Endothelial cell (in vitro differentiated cells): ENCODE measurements around the gene PDE1A. TPM values are rescaled to one million over a fixed set of nuclear protein-coding genes. Genes with fewer than 3 reads are reported as not detected.

Experiments used
- DNase-seq: peaks from one replicate; pipeline ENCODE4 v3.0.0; 2021; ENCODE audit warnings: low spot score
- H3K27ac Mint-ChIP-seq: one replicate; pipeline ENCODE4 v1.8.0; 2021; ENCODE audit warnings: mixed read lengths, inconsistent platforms; ENCODE audit not compliant: unreplicated experiment
- H3K27me3 Mint-ChIP-seq: one replicate; pipeline ENCODE4 v1.8.0; 2021; ENCODE audit warnings: mild to moderate bottlenecking, moderate library complexity, mixed read lengths, inconsistent platforms; ENCODE audit not compliant: unreplicated experiment
- H3K36me3 Mint-ChIP-seq: one replicate; pipeline ENCODE4 v1.8.0; 2021; ENCODE audit warnings: mild to moderate bottlenecking, low read depth, mixed read lengths, inconsistent platforms; ENCODE audit not compliant: unreplicated experiment
- H3K4me1 Mint-ChIP-seq: one replicate; pipeline ENCODE4 v1.8.0; 2021; ENCODE audit warnings: mild to moderate bottlenecking, mixed read lengths, inconsistent platforms; ENCODE audit not compliant: unreplicated experiment
- H3K4me3 Mint-ChIP-seq: one replicate; pipeline ENCODE4 v1.8.0; 2021; ENCODE audit warnings: mild to moderate bottlenecking, mixed read lengths, inconsistent platforms; ENCODE audit not compliant: unreplicated experiment
- H3K9me3 Mint-ChIP-seq: one replicate; pipeline ENCODE4 v1.8.0; 2021; ENCODE audit warnings: mixed read lengths, inconsistent platforms; ENCODE audit not compliant: unreplicated experiment
- CTCF ChIP-seq: fragments of 200-600 bp; sonication (generic); IDR thresholded peaks from one replicate; pipeline ENCODE4 v1.5.0; 2021; ENCODE audit warnings: antibody characterized with exemption; ENCODE audit not compliant: unreplicated experiment
- total RNA-seq: library from RNA; stranded (reverse); fragmentation: NEBNext Ultra II Directional; extraction: Animal tissue kit (Norgen Biotek cat#: 25700); gene quantifications from one replicate; pipeline ENCODE4 v1.2.1, GENCODE V29; 2021; ENCODE audit not compliant: unreplicated experiment

Gene PDE1A
- total RNA-seq, 1 donor from 2014 or later, result 21.6 TPM

GRCh38 chr2:182266909-182267308, 159.9 kb downstream of the PDE1A start:
- no peaks in the 10 kb centered on the region for H3K4me1 Mint-ChIP-seq
- no peak overlapping the region for H3K4me3 Mint-ChIP-seq
- DNase-seq, result no peak
- no peaks in the 10 kb centered on the region for H3K27me3 Mint-ChIP-seq
- no peaks in the 10 kb centered on the region for H3K36me3 Mint-ChIP-seq
- no peaks in the 10 kb centered on the region for H3K9me3 Mint-ChIP-seq
- no peak for TF ChIP-seq CTCF
- no peak overlapping the region for H3K27ac Mint-ChIP-seq

DNA sequence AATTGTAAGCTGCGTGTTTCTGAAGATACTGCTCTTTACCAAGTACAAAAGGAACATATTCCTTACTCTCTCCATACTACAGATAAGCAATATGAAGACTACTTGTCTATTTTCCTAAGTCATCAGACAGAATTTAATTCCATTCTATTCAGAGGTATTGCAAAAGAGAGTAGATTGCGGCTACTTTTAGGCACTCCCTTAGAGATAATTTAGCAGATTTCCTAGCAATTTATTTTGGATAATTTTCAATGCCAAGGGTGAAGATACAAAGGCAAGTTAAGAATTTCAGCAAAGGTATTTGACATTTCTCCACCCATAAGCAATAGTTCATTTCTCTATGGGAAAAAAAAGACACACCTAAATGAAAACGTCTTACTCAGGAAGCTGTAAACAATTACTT, 161.1 kb downstream of the PDE1A start:
- TF ChIP-seq CTCF, result no peak
- Mint-ChIP-seq H3K27me3 (no peaks in the 10 kb centered on the region), H3K9me3 (no peaks in the 10 kb centered on the region), H3K4me1 (no peaks in the 10 kb centered on the region), H3K4me3 (no peak overlapping the region), H3K27ac (no peak overlapping the region), H3K36me3 (no peaks in the 10 kb centered on the region)
- no peak for DNase-seq

DNA sequence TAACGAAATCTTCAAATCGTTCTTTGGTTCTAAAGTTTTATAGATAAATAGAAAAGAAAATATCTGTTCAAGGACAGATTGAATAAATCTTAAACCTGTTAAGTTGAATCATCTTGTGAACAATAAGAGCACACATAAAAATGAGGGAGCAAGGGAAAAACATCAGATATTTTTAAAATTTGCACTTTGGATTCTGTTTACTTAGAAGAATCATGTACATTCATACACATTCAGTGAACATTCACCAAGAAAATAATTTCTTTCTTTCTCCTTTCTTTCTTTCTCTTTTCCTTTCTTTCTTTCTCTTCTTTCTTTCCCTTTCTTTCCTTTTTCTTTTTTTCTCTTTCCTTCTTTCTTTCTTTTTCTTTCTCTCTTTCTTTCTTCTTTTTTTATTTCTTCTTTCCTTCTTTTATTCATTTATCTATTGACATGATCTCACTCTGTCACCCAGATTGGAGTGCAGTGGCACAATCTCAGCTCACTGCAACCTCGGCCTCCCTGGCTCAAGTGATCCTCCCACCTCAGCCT, 164.9 kb downstream of the PDE1A start:
- Mint-ChIP-seq H3K27me3 (no peaks in the 10 kb centered on the region), H3K27ac (no peak overlapping the region), H3K4me1 (no peaks in the 10 kb centered on the region), H3K4me3 (no peak overlapping the region), H3K9me3 (no peaks in the 10 kb centered on the region), H3K36me3 (no peaks in the 10 kb centered on the region)
- TF ChIP-seq CTCF, result no peak
- DNase-seq, result no peak

GRCh38 chr2:182259629-182260150, 167.1 kb downstream of the PDE1A start:
- Mint-ChIP-seq H3K4me3 (no peak overlapping the region), H3K36me3 (no peaks in the 10 kb centered on the region), H3K27me3 (no peaks in the 10 kb centered on the region), H3K9me3 (no peaks in the 10 kb centered on the region), H3K4me1 (no peaks in the 10 kb centered on the region), H3K27ac (no peak overlapping the region)
- DNase-seq, result no peak
- no peak for TF ChIP-seq CTCF

GRCh38 chr2:182252534-182252933, 174.3 kb downstream of the PDE1A start:
- H3K27me3 Mint-ChIP-seq, result no peaks in the 10 kb centered on the region
- no peak for TF ChIP-seq CTCF
- H3K4me1 Mint-ChIP-seq, result no peaks in the 10 kb centered on the region
- H3K9me3 Mint-ChIP-seq, result no peaks in the 10 kb centered on the region
- no peak for DNase-seq
- no peak overlapping the region for H3K4me3 Mint-ChIP-seq
- H3K27ac Mint-ChIP-seq, result no peak overlapping the region
- H3K36me3 Mint-ChIP-seq, result no peaks in the 10 kb centered on the region
